Measurements from ENCODE around the gene PTMA.
"Not testable (repeated sequence)": the region's sequence is repeated elsewhere in the genome, so short reads cannot be mapped to it uniquely, and the experiment has no call there.

The PTMA gene

GRCh38 chr2:231701456-231702373 is 6.6 kb upstream of the PTMA start:
- peak; percentile 90 for DNase-seq

- DNase-seq: no peak
Observed at GRCh38 chr2:231704017-231704416, 4.3 kb upstream of the PTMA start.

- peak; percentile 94 for DNase-seq
Observed at GRCh38 chr2:231706731-231707624, 1.3 kb upstream of the PTMA start.

GRCh38 chr2:231707625-231707926 is 749 bp upstream of the PTMA start:
- no peak for DNase-seq

GRCh38 chr2:231708773-231709635 is 679 bp downstream of the PTMA start:
- no peak for DNase-seq

GRCh38 chr2:231709636-231709980 is 1.3 kb downstream of the PTMA start:
- no peak for DNase-seq

- peak; percentile 68 for DNase-seq
Observed at GRCh38 chr2:231709981-231710798, 1.9 kb downstream of the PTMA start.

GRCh38 chr2:231710799-231711676 is 2.7 kb downstream of the PTMA start:
- DNase-seq: no peak

GRCh38 chr2:231711677-231712450 is 3.5 kb downstream of the PTMA start:
- DNase-seq: no peak

- DNase-seq: not testable (repeated sequence)
Observed at GRCh38 chr2:231712451-231713021, 4.2 kb downstream of the PTMA start.

- DNase-seq: not testable (repeated sequence)
Observed at GRCh38 chr2:231713406-231713729, 5.0 kb downstream of the PTMA start.

- peak; percentile 81 for DNase-seq
Observed at GRCh38 chr2:231713730-231714638, 5.7 kb downstream of the PTMA start.

- peak; percentile 68 for DNase-seq
Observed at GRCh38 chr2:231714639-231715498, 6.5 kb downstream of the PTMA start.

GRCh38 chr2:231715499-231715837 is 7.1 kb downstream of the PTMA start:
- DNase-seq: no peak

- no peak for DNase-seq
Observed at GRCh38 chr2:231715988-231716616, 7.8 kb downstream of the PTMA start.

- DNase-seq: no peak
Observed at GRCh38 chr2:231716666-231717280, 8.4 kb downstream of the PTMA start.
